Measurements from ENCODE around the gene OPRD1.

- TF ChIP-seq CTCF (IDR thresholded peaks at IDR 0.05): no peak
- TF ChIP-seq POLR2A (IDR thresholded peaks at IDR 0.05): no peak
- no peak for TF ChIP-seq POLR2AphosphoS5 (IDR thresholded peaks at IDR 0.05)
- TF ChIP-seq EP300 (IDR thresholded peaks at IDR 0.05): no peak
These were observed 59.8 kb downstream of the OPRD1 start for GRCh38 chr1:28871631-28872401.

Data from stomach (tissue), 4 donors.